IPS-18c (cell line): ENCODE measurements around the gene ATXN1.

Source experiments
- H3K4me3 ChIP-seq: 2 replicates; pipeline ENCODE4 v1.7.0; 2013; ENCODE audit warnings: low read depth, mild to moderate bottlenecking, low read length, moderate library complexity; ENCODE audit not compliant: insufficient read depth
- H3K9me3 ChIP-seq: one replicate; pipeline ENCODE4 v1.6.1; 2013; ENCODE audit warnings: mild to moderate bottlenecking, low read length, moderate library complexity; ENCODE audit not compliant: control insufficient read depth, insufficient read depth

ATXN1 gene

GRCh38 chr6:16600701-16601100, 160.6 kb downstream of the ATXN1 start:
- Histone ChIP-seq H3K9me3 (peaks cover 2% of the 10 kb centered on the region), H3K4me3 (no peak overlapping the region)

- Histone ChIP-seq H3K9me3 (peaks cover 2% of the 10 kb centered on the region), H3K4me3 (no peak overlapping the region)
These were observed 161.2 kb downstream of the ATXN1 start for GRCh38 chr6:16600026-16600425.

GRCh38 chr6:16596616-16597331, 164.5 kb downstream of the ATXN1 start:
- Histone ChIP-seq H3K4me3 (no peak overlapping the region), H3K9me3 (peaks cover 2% of the 10 kb centered on the region)

GRCh38 chr6:16595514-16596120, 165.6 kb downstream of the ATXN1 start:
- H3K9me3 ChIP-seq = peaks cover 2% of the 10 kb centered on the region
- no peak overlapping the region for H3K4me3 ChIP-seq

GRCh38 chr6:16594849-16595248, 166.4 kb downstream of the ATXN1 start:
- Histone ChIP-seq H3K4me3 (no peak overlapping the region), H3K9me3 (peaks cover 2% of the 10 kb centered on the region)

GRCh38 chr6:16592223-16592911, 168.9 kb downstream of the ATXN1 start:
- Histone ChIP-seq H3K9me3 (no peaks in the 10 kb centered on the region), H3K4me3 (no peak overlapping the region)

- Histone ChIP-seq H3K9me3 (no peaks in the 10 kb centered on the region), H3K4me3 (no peak overlapping the region)
These were observed 169.7 kb downstream of the ATXN1 start for GRCh38 chr6:16591396-16592222.

GRCh38 chr6:16585805-16586204, 175.5 kb downstream of the ATXN1 start:
- no peaks in the 10 kb centered on the region for H3K9me3 ChIP-seq
- no peak overlapping the region for H3K4me3 ChIP-seq

- H3K9me3 ChIP-seq = no peaks in the 10 kb centered on the region
These were observed 178.0 kb downstream of the ATXN1 start for GRCh38 chr6:16583144-16583762.

GRCh38 chr6:16582446-16583143, 178.7 kb downstream of the ATXN1 start:
- Histone ChIP-seq H3K4me3 (no peak overlapping the region), H3K9me3 (no peaks in the 10 kb centered on the region)

More at GRCh38 chr6:16583144-16583762, 178.0 kb downstream of the ATXN1 start:
- no peak overlapping the region for H3K4me3 ChIP-seq

GRCh38 chr6:16578695-16579285, 182.5 kb downstream of the ATXN1 start:
- no peaks in the 10 kb centered on the region for H3K9me3 ChIP-seq
- no peak overlapping the region for H3K4me3 ChIP-seq

- no peak overlapping the region for H3K4me3 ChIP-seq
- no peaks in the 10 kb centered on the region for H3K9me3 ChIP-seq
These were observed 184.6 kb downstream of the ATXN1 start for GRCh38 chr6:16576451-16577368.

GRCh38 chr6:16575655-16576054, 185.6 kb downstream of the ATXN1 start:
- Histone ChIP-seq H3K9me3 (no peaks in the 10 kb centered on the region), H3K4me3 (no peak overlapping the region)

- Histone ChIP-seq H3K4me3 (no peak overlapping the region), H3K9me3 (no peaks in the 10 kb centered on the region)
These were observed 188.3 kb downstream of the ATXN1 start for GRCh38 chr6:16572943-16573342.

- H3K4me3 ChIP-seq = no peak overlapping the region
- no peaks in the 10 kb centered on the region for H3K9me3 ChIP-seq
These were observed 188.9 kb downstream of the ATXN1 start for GRCh38 chr6:16572317-16572716.
